ENCODE results near the gene SEPTIN1.
"Not testable (repeated sequence)": the region's sequence is repeated elsewhere in the genome, so short reads cannot be mapped to it uniquely, and the experiment has no call there.

Gene SEPTIN1

DNA sequence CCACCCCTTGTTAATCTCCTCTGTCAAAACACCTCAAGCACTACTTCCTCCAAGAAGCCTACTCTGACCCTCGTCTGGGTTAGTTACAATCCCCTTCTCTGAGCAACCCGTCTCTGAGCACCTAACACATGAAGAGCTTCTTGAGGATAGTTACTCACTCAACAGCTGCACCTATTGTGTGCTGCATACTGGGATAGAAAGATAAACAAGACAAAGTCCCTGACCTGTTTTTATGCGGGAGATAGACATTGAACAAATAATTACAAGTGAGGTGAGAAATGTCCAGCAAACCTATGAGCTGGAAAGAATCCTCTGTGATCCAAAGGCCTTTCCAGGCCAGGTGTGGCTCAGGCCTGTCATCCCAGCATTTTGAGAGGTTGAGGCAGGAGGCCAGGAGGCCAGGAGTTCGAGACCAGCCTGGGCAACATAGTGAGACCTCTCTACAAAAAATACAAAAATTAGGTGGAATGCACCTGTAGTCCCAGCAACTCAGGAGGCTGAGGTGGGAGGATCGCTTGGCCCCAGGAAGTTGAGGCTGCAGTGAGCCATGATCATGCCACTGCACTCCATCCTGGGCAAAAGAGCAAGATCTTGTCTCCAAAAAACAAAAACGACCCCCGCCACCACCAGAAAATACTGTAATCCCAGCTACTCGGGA lies 19.5 kb upstream of the SEPTIN1 start:
- no peak for DNase-seq

DNA sequence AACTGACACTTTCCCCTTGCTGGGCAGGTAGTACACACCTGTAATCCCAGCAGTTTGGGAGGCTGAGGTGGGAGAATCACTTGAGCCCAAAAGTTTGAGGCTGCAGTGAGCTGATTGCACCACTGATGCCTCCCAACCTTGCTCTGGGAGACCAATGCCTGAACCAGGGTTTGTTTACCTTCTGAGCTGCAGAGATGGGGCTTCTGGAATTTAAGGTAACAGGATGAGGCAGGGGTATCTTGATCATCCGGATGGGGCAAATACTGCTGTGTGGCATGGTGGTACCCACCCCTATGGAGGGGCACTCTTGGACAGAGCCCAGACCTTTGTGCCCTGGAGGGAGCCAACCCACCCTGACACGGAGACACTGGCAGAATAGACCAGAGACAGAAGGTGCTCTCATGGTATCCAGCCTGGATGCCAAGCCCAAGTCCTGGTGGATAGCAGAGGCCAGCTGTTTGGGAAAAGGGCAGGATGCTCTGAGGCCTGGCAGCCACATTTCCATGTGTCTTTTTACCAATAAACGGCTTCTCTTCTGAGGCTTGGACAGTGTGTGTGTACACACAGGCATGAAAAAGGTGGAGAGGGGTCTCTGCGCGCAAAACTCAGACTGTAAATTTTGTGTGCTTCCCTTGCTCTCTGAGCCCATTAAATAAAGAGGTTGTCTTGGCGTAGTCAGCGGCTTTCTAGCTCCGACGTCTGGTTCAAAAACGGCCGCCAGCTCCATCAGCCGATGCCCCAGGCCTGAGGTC lies 17.2 kb upstream of the SEPTIN1 start:
- DNase-seq: no peak

DNA sequence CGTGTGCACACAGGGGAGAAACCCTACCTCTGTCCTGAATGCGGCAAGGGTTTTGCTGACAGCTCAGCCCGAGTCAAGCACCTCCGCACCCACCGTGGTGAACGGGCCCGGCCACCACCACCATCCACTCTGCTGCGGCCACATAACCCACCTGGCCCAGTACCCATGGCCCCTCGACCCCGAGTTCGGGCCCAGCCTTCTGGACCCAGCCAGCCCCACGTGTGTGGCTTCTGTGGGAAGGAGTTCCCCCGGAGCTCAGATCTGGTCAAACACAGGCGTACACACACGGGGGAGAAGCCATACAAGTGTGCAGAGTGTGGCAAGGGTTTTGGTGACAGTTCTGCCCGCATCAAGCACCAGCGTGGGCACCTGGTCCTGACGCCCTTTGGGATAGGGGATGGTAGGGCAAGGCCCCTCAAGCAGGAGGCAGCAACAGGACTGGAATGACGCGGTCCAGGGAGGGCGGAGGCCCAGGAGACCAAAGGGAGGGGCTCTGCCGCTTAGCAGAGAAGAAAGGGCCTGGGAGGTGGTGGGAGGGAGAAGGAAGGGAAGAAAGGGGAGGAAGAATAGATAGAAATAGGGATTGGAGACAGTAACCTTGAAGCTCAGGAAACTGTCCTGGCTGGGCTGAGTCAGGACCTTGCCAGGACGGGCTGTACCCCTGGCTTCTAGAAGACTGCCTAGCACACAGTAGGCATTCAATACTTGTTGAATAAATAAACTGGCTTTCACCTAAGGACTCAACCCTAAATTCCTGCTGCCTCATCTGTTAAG lies 16.5 kb upstream of the SEPTIN1 start:
- no peak for DNase-seq

DNA sequence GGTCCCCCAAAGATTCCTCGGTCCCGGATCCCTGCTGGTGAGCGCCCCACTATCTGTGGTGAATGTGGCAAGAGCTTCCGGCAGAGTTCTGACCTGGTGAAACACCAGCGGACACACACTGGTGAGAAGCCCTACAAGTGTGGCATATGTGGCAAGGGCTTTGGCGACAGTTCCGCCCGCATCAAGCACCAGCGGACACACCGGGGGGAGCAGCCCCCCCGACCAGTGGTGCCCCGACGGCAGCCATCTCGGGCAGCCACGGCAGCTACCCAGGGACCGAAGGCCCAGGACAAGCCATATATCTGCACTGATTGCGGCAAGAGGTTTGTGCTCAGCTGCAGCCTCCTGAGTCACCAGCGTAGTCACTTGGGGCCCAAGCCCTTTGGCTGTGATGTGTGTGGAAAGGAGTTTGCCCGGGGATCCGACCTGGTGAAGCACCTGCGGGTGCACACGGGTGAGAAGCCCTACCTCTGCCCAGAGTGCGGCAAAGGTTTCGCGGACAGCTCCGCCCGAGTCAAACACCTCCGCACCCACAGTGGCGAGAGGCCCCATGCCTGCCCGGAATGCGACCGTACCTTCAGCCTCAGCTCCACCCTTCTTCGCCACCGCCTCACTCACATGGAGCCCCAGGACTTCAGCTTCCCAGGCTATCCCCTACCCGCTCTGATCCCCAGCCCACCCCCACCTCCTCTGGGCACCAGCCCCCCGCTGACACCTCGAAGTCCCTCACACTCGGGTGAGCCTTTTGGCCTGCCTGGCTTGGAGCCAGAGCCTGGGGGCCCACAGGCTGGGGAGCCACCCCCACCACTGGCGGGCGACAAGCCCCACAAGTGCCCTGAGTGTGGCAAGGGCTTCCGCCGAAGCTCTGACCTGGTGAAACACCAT lies 15.7 kb upstream of the SEPTIN1 start:
- no peak for DNase-seq

DNA sequence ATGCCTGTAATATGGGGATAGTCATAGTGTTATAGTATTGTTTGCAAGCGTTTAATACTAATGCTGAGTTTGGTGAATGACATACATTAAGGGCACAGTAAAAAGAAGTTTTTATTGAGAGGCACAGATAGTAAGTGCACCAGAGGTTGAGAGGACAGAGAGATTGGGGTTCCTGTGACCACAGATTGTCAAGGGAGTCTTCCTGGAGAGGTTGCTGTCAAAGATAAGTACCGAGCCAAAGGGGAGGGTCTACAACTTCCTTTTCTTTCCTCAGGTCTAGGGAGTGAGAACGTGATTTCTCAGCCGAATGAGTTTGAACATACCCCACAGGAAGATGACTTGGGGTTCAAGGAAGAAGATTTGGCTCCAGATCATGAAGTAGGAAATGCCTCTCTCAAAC lies 14.7 kb upstream of the SEPTIN1 start:
- DNase-seq: no peak

DNA sequence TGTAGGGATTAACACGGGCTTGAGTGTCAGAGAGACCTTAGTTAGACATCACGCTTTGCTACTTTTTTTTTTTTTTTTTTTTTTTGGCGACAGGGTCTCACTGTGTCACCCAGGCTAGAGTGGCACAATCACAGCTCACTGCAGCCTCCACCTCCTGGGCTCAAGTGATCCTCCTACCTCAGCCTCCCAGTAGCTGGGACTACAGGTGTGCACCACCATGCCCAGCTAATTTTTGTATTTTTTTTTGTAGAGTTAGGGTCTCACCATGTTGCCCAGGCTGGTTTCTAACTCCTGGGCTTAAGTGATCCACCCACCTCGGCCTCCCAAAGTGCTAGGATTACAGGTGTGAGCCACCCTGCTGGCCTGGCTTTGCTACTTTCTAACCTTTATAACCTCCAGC lies 14.3 kb upstream of the SEPTIN1 start:
- DNase-seq: not testable (repeated sequence)

DNA sequence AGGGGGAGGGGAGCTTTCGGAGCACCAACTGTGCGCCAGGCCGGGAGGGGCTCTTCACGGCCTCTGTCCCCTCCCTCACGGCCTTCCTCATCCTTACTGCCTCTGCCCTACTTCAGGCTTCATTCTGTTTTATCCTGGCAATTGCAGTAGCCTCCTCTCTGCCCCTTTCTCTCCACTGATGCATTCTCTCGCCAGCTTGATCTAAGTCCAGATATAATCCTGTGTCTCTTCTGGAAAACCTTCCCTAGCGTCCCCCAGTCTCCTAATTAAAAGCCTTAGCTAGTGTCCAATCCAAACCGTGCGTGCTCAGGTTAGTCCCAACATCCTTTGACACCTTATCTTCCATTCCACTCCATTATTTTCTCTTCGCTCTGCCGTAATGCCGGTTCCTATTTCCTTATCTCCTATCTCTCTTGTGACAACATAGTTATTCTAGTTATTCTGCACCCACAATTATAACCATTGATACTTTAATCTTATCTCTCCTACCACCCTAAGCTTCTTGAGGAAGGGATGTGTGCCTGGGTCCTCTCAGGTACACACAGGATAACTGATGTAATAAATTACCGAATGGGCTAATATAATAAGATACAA lies 13.7 kb upstream of the SEPTIN1 start:
- no peak for DNase-seq

DNA sequence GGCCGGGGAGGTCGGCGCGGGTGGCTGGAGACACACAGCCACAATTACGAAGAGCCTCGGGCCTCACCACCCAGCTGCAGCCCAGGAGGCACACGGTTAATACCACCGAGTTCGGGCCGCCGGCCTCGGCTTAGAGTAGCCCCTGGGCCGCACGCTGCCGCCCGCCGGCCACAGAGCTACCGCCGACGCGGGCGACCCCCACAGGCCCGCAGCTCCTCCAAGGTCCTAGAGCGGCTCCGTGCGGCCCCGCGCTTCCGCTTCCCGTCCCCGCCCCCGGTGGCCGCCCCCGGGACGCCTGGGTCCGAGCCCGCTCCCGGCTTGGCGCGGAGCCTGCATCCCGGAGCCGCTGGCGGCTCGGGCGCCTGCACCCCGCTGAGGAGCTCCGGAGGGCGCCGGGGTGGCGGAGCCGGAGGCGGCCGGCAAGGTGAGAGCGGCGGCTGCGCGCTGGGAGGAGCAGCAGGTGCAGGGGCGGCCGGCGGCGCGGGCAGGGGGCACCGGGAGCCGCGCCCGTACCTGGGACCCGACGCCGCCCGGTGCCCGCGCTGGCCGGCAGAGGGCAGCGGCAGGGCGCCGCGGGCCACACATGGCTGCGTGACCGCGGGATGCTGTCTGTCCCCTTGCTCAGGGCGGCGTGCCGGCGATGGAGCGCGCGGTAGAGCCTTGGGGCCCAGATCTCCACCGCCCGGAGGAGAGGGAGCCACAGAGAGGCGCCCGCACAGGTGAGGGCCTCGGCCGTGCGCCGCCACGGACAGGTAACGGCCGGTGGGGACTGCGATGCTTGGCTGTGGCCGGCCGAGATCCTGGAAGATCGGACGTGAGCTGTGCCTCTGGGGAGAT lies 13.0 kb upstream of the SEPTIN1 start, which contains the start of gene ZNF48:
Gene ZNF48 (plus strand): TSS at position 266 of the 837 bp plus-strand sequence. CDS start 375 bp downstream, at position 641.
- peak; percentile 88 for DNase-seq

DNA sequence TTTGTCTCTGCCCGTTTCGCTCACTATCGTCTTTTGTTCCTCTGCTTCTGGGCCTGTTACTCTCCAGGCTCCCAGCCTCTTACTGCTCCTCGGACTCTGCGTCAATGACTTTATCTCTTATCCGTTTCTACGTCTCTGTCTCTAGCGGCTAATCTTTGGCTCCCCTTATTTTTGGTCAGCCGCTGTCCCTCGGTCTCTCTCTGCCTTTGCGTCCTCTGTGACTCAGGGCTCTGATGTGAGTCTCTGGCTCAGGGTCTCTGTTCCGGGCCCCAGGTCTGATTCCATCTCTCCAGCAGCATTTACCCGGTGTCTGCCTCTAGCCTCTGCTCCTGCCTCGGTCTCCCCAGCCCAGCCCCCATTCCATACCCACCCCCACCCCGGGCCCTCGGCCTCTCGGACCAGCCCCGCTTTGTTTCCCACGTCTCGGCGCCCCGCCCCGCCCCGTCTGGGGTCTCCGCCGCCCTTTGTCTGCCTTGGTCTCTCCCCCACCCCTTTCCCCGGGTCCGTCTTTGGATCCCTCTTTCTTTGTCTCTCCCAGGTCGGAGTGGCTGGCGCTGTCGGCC lies 12.3 kb upstream of the SEPTIN1 start:
- DNase-seq: no peak

DNA sequence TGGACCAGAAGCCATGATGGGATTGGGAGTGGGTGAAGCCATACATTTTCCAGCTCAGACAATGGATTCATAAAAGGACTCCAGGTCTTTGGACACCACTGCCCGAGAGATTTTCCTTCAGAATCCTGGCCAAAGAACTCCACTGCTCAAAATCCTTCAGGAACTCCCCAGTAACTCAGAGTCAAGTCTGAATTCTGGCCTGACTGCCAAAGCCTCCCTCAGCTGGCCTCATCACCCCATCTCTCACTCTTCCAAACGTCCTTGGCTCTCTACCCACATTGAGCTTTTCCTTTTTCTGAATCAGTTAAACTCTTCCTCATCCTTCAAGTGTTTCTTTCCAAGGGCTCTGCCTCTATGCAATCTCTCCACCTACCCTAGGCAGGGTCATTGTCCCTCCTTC lies 1.2 kb upstream of the SEPTIN1 start:
- no peak for DNase-seq

DNA sequence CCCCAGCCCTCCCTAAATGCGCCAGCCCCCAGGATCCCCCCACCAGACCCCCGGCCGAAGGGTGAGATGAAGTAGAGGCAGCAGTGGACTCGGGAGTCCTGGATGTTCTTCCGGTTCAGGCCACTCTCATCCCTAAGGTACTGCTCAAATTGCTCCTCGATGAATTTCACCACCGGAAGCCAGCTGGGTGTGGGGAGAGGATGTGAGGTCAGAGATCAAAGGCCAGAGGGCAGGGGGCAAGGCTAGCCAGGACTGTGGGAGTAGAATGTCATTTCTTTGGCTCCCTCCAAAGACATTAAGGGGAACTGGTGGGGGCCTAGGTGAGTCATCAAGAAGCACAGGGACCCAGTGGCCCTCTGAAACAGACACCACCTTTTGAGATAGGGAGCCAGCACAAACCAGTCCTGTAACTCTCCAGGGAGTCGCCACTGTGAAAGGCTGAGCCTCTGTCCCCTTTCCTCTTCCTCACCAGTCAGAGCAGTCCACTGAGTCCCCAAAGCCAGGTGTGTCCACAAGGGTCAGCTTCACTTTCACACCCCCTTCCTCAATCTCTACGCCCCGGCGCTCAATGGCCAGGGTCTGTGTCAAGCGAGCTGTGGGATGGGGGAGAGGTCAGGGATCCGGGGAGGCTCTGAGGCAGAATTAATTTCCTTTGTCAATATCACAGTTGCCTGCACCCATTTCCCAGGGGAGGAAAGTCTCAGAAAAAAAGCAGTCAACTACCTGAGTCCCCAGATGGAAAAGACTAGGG lies 895 bp downstream of the SEPTIN1 start:
- no peak for DNase-seq

DNA sequence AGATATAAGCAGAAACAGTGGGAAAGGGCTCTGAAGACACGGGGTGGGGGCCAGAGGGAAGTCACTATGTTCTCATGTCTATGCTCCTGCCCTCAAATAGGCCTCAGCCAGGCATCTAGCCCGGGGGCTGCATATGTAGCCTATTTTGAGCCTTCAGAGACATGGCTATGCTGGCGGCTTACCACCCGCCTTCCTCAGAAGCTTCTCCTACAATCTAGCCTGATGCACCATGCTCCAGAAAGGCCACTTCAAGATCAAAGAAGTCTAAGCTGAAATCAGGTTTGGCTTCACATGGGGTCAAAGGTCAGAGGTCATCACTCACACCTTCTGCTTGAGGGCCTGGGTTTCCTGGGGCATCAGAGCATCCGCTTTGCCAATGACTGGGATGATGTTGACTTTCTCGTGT lies 1.6 kb downstream of the SEPTIN1 start:
- no peak for DNase-seq

DNA sequence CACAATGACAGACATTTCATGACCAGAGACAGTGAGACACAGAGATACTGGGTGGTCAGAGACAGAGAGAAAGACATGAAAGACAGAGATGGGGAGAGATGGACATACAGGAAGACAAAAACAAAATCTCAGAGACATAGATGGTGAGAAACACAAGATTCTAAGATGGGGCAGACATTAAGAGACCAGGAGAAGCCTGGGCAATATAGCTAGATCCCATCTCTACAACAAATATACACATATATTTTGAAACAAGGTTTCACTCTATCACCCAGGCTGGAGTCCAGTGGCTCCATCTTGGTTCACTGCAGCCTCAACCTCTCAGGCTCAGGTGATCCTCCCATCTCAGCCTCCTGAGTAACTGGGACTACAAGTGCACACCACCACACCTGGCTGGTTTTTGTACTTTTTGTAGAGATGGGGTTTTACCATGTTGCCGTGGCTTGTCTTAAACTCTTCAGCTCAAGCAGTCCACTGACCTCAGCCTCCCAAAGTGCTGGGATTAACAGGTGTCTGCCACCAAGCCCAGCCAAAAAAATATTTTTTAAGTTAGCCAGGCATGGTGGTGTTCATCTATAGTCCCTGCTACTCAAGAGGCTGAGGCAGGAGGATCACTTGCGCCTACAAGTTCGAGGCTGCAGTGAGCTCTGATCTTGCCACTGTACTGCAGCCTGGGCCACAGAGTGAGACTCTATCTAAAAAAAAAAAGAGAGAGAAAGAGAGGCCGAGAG lies 2.1 kb downstream of the SEPTIN1 start:
- DNase-seq: no peak

DNA sequence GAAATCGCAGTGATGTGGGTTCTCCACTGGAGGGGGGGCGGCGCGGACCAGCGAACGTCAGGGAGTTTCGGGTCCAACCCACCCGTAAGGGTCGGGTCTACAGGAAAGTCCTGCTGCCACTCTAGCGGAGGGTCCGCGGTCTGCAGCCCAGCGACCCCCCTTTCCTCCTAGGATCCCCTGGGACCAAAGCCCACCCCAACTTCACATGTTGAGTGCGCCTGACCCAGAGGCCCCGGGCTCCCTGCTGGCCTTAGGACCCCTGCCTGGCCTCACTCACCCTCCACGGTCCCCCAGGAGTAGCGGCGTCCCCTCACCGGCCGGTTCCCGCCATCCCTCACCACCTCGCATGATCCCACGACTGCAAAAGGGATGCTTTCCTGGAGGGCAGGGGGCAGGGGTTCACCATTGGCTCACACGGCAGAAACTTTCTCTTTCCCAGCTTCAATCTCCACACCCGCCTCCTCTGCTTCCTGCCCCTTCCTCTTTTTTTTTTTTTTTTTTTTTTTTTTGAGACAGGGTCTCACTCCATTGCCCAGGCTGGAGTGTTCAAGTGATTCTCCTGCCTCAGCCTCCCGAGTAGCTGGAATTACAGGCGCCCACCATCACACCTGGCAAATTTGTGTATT lies 3.1 kb downstream of the SEPTIN1 start:
- no peak for DNase-seq

DNA sequence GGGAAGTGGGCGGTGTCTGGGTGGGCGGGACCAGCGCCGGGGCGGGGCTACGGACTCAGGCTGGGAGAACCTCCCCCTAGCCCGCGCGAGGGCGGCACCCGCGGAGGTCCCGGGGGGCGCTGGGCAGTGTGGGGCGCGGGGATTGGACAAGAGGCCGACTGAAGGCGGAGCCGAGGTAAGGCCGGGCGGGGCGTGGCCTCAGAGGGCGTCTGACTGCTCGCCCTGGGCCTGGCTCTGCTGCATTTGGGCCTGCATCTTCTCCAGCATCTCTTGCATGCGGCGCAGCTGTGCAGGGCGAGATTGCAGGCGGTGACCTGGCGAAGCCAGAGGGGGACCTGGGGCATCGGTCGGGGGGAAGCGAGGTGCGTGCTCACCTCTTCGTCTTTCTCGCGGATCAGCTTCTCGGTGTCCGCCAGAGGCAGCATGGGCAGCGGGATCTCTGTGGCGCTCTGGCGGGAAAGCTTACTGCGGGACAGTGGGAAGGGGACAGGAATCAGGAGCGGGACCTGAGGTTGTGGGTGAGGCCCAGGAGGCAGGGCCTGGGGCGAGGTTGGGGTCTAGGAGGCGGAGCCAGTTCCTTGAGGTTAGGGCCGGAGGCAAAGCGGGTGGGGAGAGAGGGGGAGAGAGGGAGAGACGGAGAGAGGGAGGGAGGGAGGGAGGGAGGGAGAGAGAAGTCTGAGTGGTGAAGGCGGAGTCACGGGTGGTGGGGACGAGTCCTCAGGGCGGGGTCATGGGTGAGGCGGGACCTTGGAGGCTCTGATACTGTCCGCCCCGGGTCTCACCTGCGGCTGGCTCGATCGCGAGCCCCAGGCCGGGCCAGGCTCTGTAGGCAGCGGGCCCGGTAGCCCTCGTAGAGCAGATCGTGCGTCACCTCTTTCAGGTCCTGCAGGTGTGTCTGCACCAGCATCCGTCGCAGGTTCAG lies 3.9 kb downstream of the SEPTIN1 start:
- peak; percentile 85 for DNase-seq

DNA sequence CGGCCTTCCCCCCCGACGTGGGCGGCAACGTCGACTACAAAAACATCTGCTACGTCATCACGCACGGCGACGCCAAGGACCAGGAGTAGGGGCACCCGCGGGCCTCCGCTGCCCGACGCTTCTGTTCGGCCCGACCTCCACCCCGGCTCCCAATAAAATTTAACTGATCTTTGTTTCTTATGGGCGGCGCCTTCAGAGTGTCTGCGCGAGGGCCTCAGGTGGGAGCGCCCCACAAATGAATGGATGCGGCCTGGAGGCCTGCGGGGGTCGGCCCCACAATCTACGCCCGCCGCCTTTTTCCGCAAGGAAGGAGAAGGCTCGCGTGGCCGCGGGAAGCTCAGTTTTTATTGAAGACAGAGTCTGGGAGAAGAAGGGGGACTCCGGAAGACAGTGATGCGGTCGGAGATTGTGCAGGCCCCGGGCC lies 4.5 kb downstream of the SEPTIN1 start:
- DNase-seq: peak; percentile 76

DNA sequence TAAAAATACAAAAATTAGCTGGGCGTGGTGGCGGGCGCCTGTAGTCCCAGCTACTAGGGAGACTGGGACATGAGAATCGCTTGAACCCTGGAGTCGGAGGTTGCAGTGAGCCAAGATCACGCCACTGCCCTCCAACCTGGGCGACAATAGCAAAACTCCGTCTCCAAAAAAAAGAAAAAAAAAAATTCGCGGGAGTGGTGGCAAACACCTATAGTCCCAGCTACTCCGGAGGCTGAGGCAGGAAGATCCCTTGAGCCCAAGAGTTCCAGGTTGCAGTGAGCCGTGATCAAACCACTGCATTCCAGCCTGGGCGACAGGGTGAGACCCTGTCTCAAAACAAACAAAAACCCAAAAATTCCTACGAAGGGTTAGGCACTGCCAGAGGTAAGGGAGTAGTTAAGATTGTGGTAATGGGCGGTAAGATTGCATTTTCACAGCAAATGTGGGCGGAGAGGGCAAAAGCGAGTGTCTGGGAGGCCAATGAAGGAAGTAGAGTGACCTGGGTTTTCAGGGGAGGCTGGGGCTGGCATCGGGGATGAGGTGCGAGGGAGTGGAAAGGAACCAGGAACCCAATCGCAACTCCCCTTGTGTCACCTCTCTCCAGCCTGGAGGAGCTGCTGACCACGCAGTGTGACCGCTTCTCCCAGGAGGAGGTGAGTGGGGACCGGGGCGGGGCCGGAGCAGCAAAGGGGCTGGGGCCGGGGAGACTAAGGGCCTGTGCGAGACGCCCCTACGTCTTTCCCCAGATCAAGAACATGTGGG lies 5.1 kb downstream of the SEPTIN1 start:
- no peak for DNase-seq

Data from NCI-H526 treated with DMSO at 0.1 percent for 48 hours (cell line).